ENCODE results near the gene ATP1A4. TPM values are rescaled to one million over a fixed set of nuclear protein-coding genes. Genes with fewer than 3 reads are reported as not detected.

The ATP1A4 gene
- total RNA-seq, 2 experiments from 2014 or later: 0.40 TPM; not detected in 1

- Mint-ChIP-seq H3K27me3 (peaks cover 22% of the 10 kb centered on the region), H3K27ac (no peak overlapping the region), H3K9me3 (ENCODE audit: low read depth) (no peaks in the 10 kb centered on the region), H3K4me3 (no peak overlapping the region), H3K36me3 (no peaks in the 10 kb centered on the region), H3K4me1 (no peaks in the 10 kb centered on the region)
- no peak for ATAC-seq
- CTCF ChIA-PET: no interaction called here
- no peak for DNase-seq
Observed at GRCh38 chr1:160136926-160137200, 14.5 kb upstream of the ATP1A4 start.

- Mint-ChIP-seq H3K4me1 (no peaks in the 10 kb centered on the region), H3K27ac (no peak overlapping the region), H3K36me3 (no peaks in the 10 kb centered on the region), H3K9me3 (ENCODE audit: low read depth) (no peaks in the 10 kb centered on the region), H3K27me3 (peaks cover 19% of the 10 kb centered on the region), H3K4me3 (no peak overlapping the region)
- DNase-seq (no peak), ATAC-seq (no peak)
- CTCF ChIA-PET: interaction anchor here (1.6 kb wide), 1 partner anchor 36 kb away, joined by 5 read pairs; no protein-coding TSS in a partner anchor
Observed at GRCh38 chr1:160137216-160137862, 14.1 kb upstream of the ATP1A4 start.

GRCh38 chr1:160139840-160140239, 11.6 kb upstream of the ATP1A4 start:
- DNase-seq: no peak
- CTCF ChIA-PET: no interaction called here
- H3K36me3 Mint-ChIP-seq: no peaks in the 10 kb centered on the region
- H3K4me1 Mint-ChIP-seq: no peaks in the 10 kb centered on the region
- peaks cover 29% of the 10 kb centered on the region for H3K27me3 Mint-ChIP-seq
- no peak for ATAC-seq
- H3K27ac Mint-ChIP-seq: no peak overlapping the region
- H3K4me3 Mint-ChIP-seq: no peak overlapping the region
- no peaks in the 10 kb centered on the region for H3K9me3 Mint-ChIP-seq (ENCODE audit: low read depth)

DNA sequence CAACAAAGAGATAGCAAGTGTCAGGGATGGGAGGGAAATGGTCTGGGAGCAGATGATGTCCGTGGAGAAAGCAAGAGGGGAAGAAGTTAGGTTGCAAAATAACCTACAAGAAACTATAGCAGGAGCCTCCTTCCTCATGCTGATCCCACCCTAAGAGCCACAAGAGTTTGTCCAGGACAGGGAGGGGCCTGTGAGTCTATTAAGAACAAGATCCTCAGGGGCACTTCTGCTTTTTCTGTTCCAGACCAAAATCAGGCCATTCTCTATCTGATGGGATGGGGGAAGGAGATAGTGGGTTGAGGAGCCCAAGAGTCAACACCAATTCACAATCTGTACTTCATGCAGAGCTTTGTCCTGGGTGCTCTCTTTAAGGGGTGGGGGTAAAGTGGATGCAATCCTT, 7.7 kb upstream of the ATP1A4 start:
- no peak for ATAC-seq
- Mint-ChIP-seq H3K27me3 (peaks cover 34% of the 10 kb centered on the region), H3K9me3 (ENCODE audit: low read depth) (no peaks in the 10 kb centered on the region), H3K4me3 (no peak overlapping the region), H3K36me3 (no peaks in the 10 kb centered on the region), H3K4me1 (no peaks in the 10 kb centered on the region), H3K27ac (no peak overlapping the region)
- DNase-seq: no peak
- CTCF ChIA-PET: no interaction called here

DNA sequence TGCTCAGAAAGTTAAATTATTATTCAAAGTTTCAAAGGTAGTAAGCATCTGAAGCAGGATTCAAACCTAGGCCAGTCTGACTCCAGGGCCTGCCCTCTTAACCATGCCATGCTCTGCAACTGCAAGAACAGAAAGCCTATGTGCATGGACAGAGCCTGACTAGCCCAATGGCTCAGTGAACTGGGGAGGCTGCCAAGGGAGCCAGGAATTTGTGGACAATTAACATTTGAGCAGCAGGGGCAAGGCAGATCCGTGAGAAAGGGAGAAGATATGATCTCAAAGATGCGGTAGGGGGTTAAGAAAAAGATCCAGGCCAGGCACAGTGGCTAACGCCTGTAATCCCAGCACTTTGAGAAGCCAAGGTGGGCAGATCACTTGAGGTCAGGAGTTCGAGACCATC, 6.5 kb upstream of the ATP1A4 start:
- no peak overlapping the region for H3K4me3 Mint-ChIP-seq
- ATAC-seq: no peak
- no peaks in the 10 kb centered on the region for H3K9me3 Mint-ChIP-seq (ENCODE audit: low read depth)
- no peak for DNase-seq
- no peaks in the 10 kb centered on the region for H3K36me3 Mint-ChIP-seq
- H3K27ac Mint-ChIP-seq: no peak overlapping the region
- peaks cover 37% of the 10 kb centered on the region for H3K27me3 Mint-ChIP-seq
- CTCF ChIA-PET: no interaction called here
- H3K4me1 Mint-ChIP-seq: no peaks in the 10 kb centered on the region

DNA sequence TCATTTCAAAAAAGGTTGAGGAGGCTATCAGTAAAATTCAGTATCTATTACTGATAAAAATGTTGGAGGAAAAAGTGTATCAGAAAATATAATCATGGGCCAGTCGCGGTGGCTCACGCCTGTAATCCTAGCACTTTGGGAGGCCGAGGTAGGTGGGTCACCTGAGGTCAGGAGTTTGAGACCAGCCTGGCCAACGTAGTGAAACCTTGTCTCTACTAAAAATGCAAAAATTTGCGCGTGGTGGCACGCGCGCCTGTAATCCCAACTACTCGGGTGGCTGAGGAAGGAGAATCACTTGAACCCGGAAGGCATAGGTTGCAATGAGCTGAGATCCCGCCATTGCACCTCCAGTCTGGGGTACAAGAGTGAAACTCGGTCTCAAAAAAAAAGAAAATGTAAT, 5.3 kb upstream of the ATP1A4 start:
- H3K4me1 Mint-ChIP-seq: no peaks in the 10 kb centered on the region
- H3K4me3 Mint-ChIP-seq: no peak overlapping the region
- H3K9me3 Mint-ChIP-seq (ENCODE audit: low read depth): no peaks in the 10 kb centered on the region
- H3K27ac Mint-ChIP-seq: no peak overlapping the region
- H3K27me3 Mint-ChIP-seq: peaks cover 36% of the 10 kb centered on the region
- ATAC-seq: no peak
- H3K36me3 Mint-ChIP-seq: no peaks in the 10 kb centered on the region
- no peak for DNase-seq
- CTCF ChIA-PET: no interaction called here

DNA sequence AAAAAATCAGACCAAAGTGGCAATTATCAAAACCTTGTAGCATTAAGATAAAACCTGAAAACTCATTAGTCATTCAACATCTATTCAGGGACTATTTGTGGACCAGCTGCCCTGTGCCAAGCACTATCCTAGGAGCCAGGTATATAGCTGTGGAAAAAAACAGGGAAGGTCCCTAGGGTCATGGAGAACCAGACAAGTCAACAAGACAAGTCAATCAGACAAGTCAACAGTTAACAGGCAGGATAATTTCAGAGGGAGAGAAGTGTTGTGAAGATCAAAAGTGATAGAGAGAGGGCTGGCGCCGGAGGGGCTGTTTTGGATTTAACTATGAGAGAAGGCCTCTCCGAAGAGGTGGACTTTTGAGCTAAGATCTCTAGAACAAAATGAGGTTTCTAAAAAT, 3.3 kb upstream of the ATP1A4 start:
- no peaks in the 10 kb centered on the region for H3K36me3 Mint-ChIP-seq
- no peaks in the 10 kb centered on the region for H3K9me3 Mint-ChIP-seq (ENCODE audit: low read depth)
- no peak for ATAC-seq
- no peaks in the 10 kb centered on the region for H3K4me1 Mint-ChIP-seq
- CTCF ChIA-PET: interaction anchor here (0.7 to 1.5 kb wide), 3 partner anchors 30 to 46 kb away, joined by 3 to 4 read pairs (median 3); no protein-coding TSS in a partner anchor
- DNase-seq: no peak
- H3K27me3 Mint-ChIP-seq: peaks cover 29% of the 10 kb centered on the region
- no peak overlapping the region for H3K4me3 Mint-ChIP-seq
- H3K27ac Mint-ChIP-seq: no peak overlapping the region

DNA sequence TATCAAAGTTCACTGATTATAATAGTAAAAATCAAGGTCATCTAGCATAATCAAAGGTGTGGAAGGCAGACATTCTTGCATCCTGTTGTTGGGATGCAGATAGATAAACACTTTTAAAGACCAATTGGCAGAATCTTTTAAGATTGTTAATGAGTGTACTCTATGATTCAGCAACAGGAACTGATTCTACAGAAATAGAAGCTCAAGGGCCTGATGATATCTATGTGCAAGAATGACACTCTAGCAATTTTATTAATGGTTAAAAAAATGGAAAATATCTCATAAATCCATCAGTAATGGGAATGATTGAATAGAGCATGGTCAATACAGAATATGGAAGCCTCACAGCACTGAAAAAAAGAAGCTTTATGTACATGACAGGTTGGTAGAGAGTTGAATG, 2.2 kb upstream of the ATP1A4 start:
- Mint-ChIP-seq H3K27me3 (peaks cover 21% of the 10 kb centered on the region), H3K27ac (no peak overlapping the region)
- CTCF ChIA-PET: interaction anchor here (1.5 kb wide), 1 partner anchor 44 kb away, joined by 3 read pairs; no protein-coding TSS in a partner anchor

DNA sequence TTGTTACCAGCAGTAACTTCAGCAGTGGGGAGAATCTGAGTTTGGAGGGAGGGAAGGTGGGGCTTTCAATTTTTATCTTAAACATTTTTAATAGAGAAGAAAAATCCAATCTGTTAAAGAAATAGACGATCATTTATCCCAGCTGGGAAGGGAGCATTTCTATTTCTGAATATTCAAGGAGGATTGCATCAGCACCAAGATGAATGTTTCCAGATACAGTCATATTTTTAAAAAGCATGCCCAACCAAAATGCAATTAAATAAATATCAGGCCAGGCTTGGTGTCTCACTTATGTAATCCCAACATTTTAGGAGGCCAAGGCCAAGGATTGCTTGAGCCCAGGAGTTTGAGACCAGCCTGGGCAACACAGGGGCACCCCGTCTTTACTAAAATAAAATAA, 1.7 kb upstream of the ATP1A4 start:
- no peak overlapping the region for H3K27ac Mint-ChIP-seq
- no peak overlapping the region for H3K4me3 Mint-ChIP-seq
- CTCF ChIA-PET: no interaction called here
- H3K36me3 Mint-ChIP-seq: no peaks in the 10 kb centered on the region
- H3K9me3 Mint-ChIP-seq (ENCODE audit: low read depth): no peaks in the 10 kb centered on the region
- DNase-seq: no peak
- H3K27me3 Mint-ChIP-seq: peaks cover 17% of the 10 kb centered on the region
- H3K4me1 Mint-ChIP-seq: no peaks in the 10 kb centered on the region
- no peak for ATAC-seq

More for the DNA sequence above, 2.2 kb upstream of the ATP1A4 start:
- ATAC-seq (no peak), DNase-seq (no peak)
- Mint-ChIP-seq H3K36me3 (no peaks in the 10 kb centered on the region), H3K4me1 (no peaks in the 10 kb centered on the region), H3K9me3 (ENCODE audit: low read depth) (no peaks in the 10 kb centered on the region), H3K4me3 (no peak overlapping the region)

- ATAC-seq (no peak), DNase-seq (no peak)
- Mint-ChIP-seq H3K4me3 (no peak overlapping the region), H3K9me3 (ENCODE audit: low read depth) (no peaks in the 10 kb centered on the region), H3K4me1 (no peaks in the 10 kb centered on the region), H3K27me3 (peaks cover 34% of the 10 kb centered on the region), H3K27ac (no peak overlapping the region), H3K36me3 (no peaks in the 10 kb centered on the region)
- CTCF ChIA-PET: no interaction called here
Observed at GRCh38 chr1:160154790-160155189, 3.4 kb downstream of the ATP1A4 start.

DNA sequence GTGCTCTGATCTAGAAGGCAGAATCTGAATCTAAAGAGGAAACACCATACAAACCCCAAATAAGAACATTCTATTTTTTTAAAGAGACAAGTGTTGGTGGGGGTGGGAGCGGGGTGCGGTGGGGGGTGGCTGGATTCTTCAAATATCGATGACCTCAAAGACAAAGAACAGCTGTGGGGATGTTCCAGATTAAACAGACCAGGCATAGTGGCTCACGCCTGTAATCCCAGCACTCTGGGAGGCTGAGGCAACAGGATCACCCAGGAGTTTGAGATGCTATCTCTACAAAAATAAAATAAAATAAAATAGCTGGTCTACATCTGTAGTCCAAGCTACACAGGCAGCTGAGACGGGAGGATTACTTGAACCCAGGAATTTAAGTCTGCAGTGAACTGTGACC, 5.0 kb downstream of the ATP1A4 start:
- CTCF ChIA-PET: interaction anchor here (0.9 kb wide), 1 partner anchor 149 kb away, joined by 3 read pairs; no protein-coding TSS in a partner anchor
- DNase-seq (no peak), ATAC-seq (no peak)
- Mint-ChIP-seq H3K36me3 (no peaks in the 10 kb centered on the region), H3K27ac (no peak overlapping the region), H3K27me3 (peaks cover 31% of the 10 kb centered on the region), H3K9me3 (ENCODE audit: low read depth) (no peaks in the 10 kb centered on the region), H3K4me1 (no peaks in the 10 kb centered on the region), H3K4me3 (no peak overlapping the region)

DNA sequence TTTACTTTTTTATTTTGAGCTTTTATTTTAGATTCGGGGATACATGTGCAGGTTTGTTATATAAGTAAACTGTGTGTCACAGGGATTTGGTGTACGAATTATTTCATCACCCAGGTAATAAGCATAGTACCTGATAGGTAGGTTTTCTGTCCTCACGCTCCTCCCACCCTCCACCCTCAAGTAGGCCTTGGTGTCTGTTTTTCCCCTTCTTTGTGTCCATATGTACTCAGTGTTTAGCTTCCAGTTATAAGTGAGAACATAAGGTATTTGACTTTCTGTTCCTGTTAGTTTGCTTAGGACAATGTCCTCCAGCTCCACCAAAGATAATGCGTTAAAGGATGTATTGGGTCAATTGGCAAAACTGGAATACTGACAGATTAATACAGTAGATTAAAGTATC, 5.8 kb downstream of the ATP1A4 start:
- no peak overlapping the region for H3K4me3 Mint-ChIP-seq
- DNase-seq (no peak), ATAC-seq (no peak)
- H3K27ac Mint-ChIP-seq: no peak overlapping the region
- no peaks in the 10 kb centered on the region for H3K36me3 Mint-ChIP-seq
- H3K27me3 Mint-ChIP-seq: peaks cover 34% of the 10 kb centered on the region
- no peaks in the 10 kb centered on the region for H3K9me3 Mint-ChIP-seq (ENCODE audit: low read depth)
- CTCF ChIA-PET: interaction anchor here (0.8 kb wide), 1 partner anchor 56 kb away, joined by 3 read pairs; no protein-coding TSS in a partner anchor
- H3K4me1 Mint-ChIP-seq: peaks cover 4% of the 10 kb centered on the region

GRCh38 chr1:160158031-160158430, 6.6 kb downstream of the ATP1A4 start:
- Mint-ChIP-seq H3K9me3 (ENCODE audit: low read depth) (no peaks in the 10 kb centered on the region), H3K36me3 (no peaks in the 10 kb centered on the region)
- CTCF ChIA-PET: interaction anchor here (1.4 kb wide), 1 partner anchor 150 kb away, joined by 3 read pairs; no protein-coding TSS in a partner anchor

GRCh38 chr1:160158534-160158933, 7.1 kb downstream of the ATP1A4 start:
- Mint-ChIP-seq H3K36me3 (no peaks in the 10 kb centered on the region), H3K4me3 (no peak overlapping the region), H3K4me1 (peaks cover 8% of the 10 kb centered on the region), H3K9me3 (ENCODE audit: low read depth) (no peaks in the 10 kb centered on the region), H3K27me3 (peaks cover 34% of the 10 kb centered on the region), H3K27ac (no peak overlapping the region)
- CTCF ChIA-PET: interaction anchor here (1.4 kb wide), 1 partner anchor 151 kb away, joined by 3 read pairs; no protein-coding TSS in a partner anchor
- DNase-seq (no peak), ATAC-seq (no peak)

More at GRCh38 chr1:160158031-160158430, 6.6 kb downstream of the ATP1A4 start:
- DNase-seq (no peak), ATAC-seq (no peak)
- Mint-ChIP-seq H3K4me1 (peaks cover 5% of the 10 kb centered on the region), H3K4me3 (no peak overlapping the region), H3K27me3 (peaks cover 32% of the 10 kb centered on the region), H3K27ac (no peak overlapping the region)
